ENCODE data around the gene ZCCHC14. TPM values are rescaled to one million over a fixed set of nuclear protein-coding genes. Genes with fewer than 3 reads are reported as not detected.
"Not testable (repeated sequence)": the region's sequence is repeated elsewhere in the genome, so short reads cannot be mapped to it uniquely, and the experiment has no call there.

Gene ZCCHC14
- total and polyA plus RNA-seq, 10 donors, result 1.6 to 18.3 (median 13.2) TPM

- peak; percentile 18 for DNase-seq
Observed at GRCh38 chr16:87501117-87501516, 8.3 kb upstream of the ZCCHC14 start.

GRCh38 chr16:87499189-87499486 lies 6.3 kb upstream of the ZCCHC14 start:
- intact Hi-C loops (cut with DNase I; ENCODE audit: low total_unique reads), result no loop called here
- WGBS, 5 donors, result 69 to 87% (median 74%) methylated on average over 2 of the region's 2 CpGs
- H3K27me3 ChIP-seq (replicated peaks in 1 of 7), result peaks cover 0 to 67% (median 5%) of the 10 kb centered on the region in 7 donors

More at GRCh38 chr16:87501117-87501516, 8.3 kb upstream of the ZCCHC14 start:
- H3K27me3 ChIP-seq (replicated peaks in 1 of 7), result peaks cover 0 to 74% (median 5%) of the 10 kb centered on the region in 7 donors
- no peaks in the 10 kb centered on the region for H3K36me3 ChIP-seq
- 66 to 83% (median 79%) methylated on average over 5 of the region's 5 CpGs for WGBS, 5 donors
- H3K4me3 ChIP-seq, result no peak overlapping the region
- TF ChIP-seq CTCF (IDR thresholded peaks at IDR 0.05 in 8 of 11, conservative IDR thresholded peaks at IDR 0.05 in 3 of 11) (no peak), POLR2A (IDR thresholded peaks at IDR 0.05) (no peak), POLR2AphosphoS5 (IDR thresholded peaks at IDR 0.05) (no peak)
- peaks cover 3 to 15% (median 12%) of the 10 kb centered on the region in 6 donors for H3K4me1 ChIP-seq
- intact Hi-C loops (cut with DNase I; ENCODE audit: low total_unique reads), result no loop called here
- no peaks in the 10 kb centered on the region for H3K9me3 ChIP-seq
- H3K27ac ChIP-seq, result no peak overlapping the region

GRCh38 chr16:87498324-87499188 lies 5.7 kb upstream of the ZCCHC14 start:
- Histone ChIP-seq H3K4me3 (no peak overlapping the region), H3K4me1 (peaks cover 5 to 35% (median 18%) of the 10 kb centered on the region in 6 donors), H3K36me3 (no peaks in the 10 kb centered on the region), H3K9me3 (no peaks in the 10 kb centered on the region), H3K27me3 (replicated peaks in 1 of 7) (peaks cover 0 to 68% (median 4%) of the 10 kb centered on the region in 7 donors), H3K27ac (no peak overlapping the region)
- 71 to 78% (median 72%) methylated on average over 9 of the region's 9 CpGs for WGBS, 5 donors
- no peak for DNase-seq
- intact Hi-C loops (cut with DNase I; ENCODE audit: low total_unique reads), result no loop called here
- no peak for TF ChIP-seq POLR2AphosphoS5 (IDR thresholded peaks at IDR 0.05)
- no peak for TF ChIP-seq POLR2A (IDR thresholded peaks at IDR 0.05)
- TF ChIP-seq CTCF (IDR thresholded peaks at IDR 0.05 in 8 of 11, conservative IDR thresholded peaks at IDR 0.05 in 3 of 11), result no peak

More at GRCh38 chr16:87499189-87499486, 6.3 kb upstream of the ZCCHC14 start:
- Histone ChIP-seq H3K4me3 (no peak overlapping the region), H3K9me3 (no peaks in the 10 kb centered on the region), H3K27ac (no peak overlapping the region), H3K4me1 (peaks cover 5 to 29% (median 15%) of the 10 kb centered on the region in 6 donors), H3K36me3 (no peaks in the 10 kb centered on the region)
- TF ChIP-seq CTCF (IDR thresholded peaks at IDR 0.05 in 8 of 11, conservative IDR thresholded peaks at IDR 0.05 in 3 of 11), result no peak
- TF ChIP-seq POLR2AphosphoS5 (IDR thresholded peaks at IDR 0.05), result no peak
- no peak for TF ChIP-seq POLR2A (IDR thresholded peaks at IDR 0.05)
- no peak for DNase-seq

- H3K9me3 ChIP-seq; DNase-seq; H3K27ac ChIP-seq; intact Hi-C loops (cut with DNase I; ENCODE audit: low total_unique reads); H3K4me3 ChIP-seq; H3K36me3 ChIP-seq: not testable (repeated sequence)
- Histone ChIP-seq H3K27me3 (replicated peaks in 1 of 7) (peaks cover 0 to 75% (median 0%) of the 10 kb centered on the region in 7 donors), H3K4me1 (peaks cover 5 to 40% (median 23%) of the 10 kb centered on the region in 6 donors)
- 83 to 91% (median 89%) methylated on average over 12 of the region's 12 CpGs for WGBS, 5 donors
Observed at GRCh38 chr16:87497767-87498290, 5.0 kb upstream of the ZCCHC14 start.

- Histone ChIP-seq H3K27me3 (replicated peaks in 1 of 7) (peaks cover 0 to 76% (median 0%) of the 10 kb centered on the region in 7 donors), H3K4me1 (peaks cover 5 to 40% (median 23%) of the 10 kb centered on the region in 6 donors)
- H3K27ac ChIP-seq; H3K4me3 ChIP-seq; H3K9me3 ChIP-seq; H3K36me3 ChIP-seq; intact Hi-C loops (cut with DNase I; ENCODE audit: low total_unique reads): not testable (repeated sequence)
- DNase-seq, result peak; percentile 64
- WGBS, 5 donors, result 79 to 86% (median 82%) methylated on average over 18 of the region's 18 CpGs
Observed at GRCh38 chr16:87497023-87497766, 4.4 kb upstream of the ZCCHC14 start.

All from spleen (tissue), 11 donors.